K562 (cell line): ENCODE measurements around the gene MGST3. TPM values are rescaled to one million over a fixed set of nuclear protein-coding genes. Genes with fewer than 3 reads are reported as not detected.
A peak's percentile ranks its signal among the peaks of the same experiment; 100 is the strongest.

Experiments used
- ATAC-seq: fragments of 200-7000 bp; cut with Tn5 transposase; 3 replicates; pipeline ENCODE4 v1.9.1; 2020; ENCODE audit warnings: moderate library complexity
- BruUV-seq: library from RNA; stranded (reverse); fragments of 400-500 nt; replicated peaks from 2 replicates; lab custom pipeline; 2021; lab: Mats Ljungman, UMichigan
- CTCF ChIA-PET: fragments of 300-600 bp; formaldehyde crosslinking; extraction: SDS; loops from one replicate; lab custom pipeline; 2021; ENCODE audit warnings: low intra/inter-chr PET ratio; lab: Yijun Ruan, JAX
- POLR2A ChIA-PET: fragments of 300-600, 350-650 bp; sonication (Branson Sonifier 250); formaldehyde crosslinking; extraction: SDS; loops from one replicate; lab custom pipeline; 2021; ENCODE audit warnings: antibody characterized with exemption, inconsistent platforms; lab: Yijun Ruan, JAX
- DNase-seq, 4 experiments: peaks; one replicate each; pipeline versions ENCODE4 v3.0.0 to v3.0.0-alpha.2; 2011 to 2018; ENCODE audit warnings: low spot score in 3 of 4, mixed read lengths in 3 of 4; ENCODE audit errors: extremely low read depth in 1 of 4
- FAIRE-seq: peaks from 2 replicates; lab custom pipeline; 2011; peaks lifted over from hg19 to GRCh38; lab: Jason Lieb, UNC
- H2AFZ ChIP-seq: 2 replicates; pipeline ENCODE4 v1.6.0; 2011; ENCODE audit warnings: low read depth, low read length, control low read depth, inconsistent platforms
- H3K27ac ChIP-seq: fragments of 200-600 bp; 3 replicates; pipeline ENCODE4 v1.8.0; 2011; ENCODE audit warnings: low read depth, mild to moderate bottlenecking, control low read depth, inconsistent platforms, low read length, moderate library complexity, mixed read lengths; ENCODE audit errors: extremely low read depth
- H3K27me3 ChIP-seq, 2 experiments: fragments of 300-600 bp in 1 of 2; 2 replicates in 1 of 2; 3 replicates in 1 of 2; pipeline versions ENCODE4 v1.6.0 to v1.8.0; 2011; ENCODE audit warnings: inconsistent platforms in 2 of 2, low read length in 2 of 2, mild to moderate bottlenecking in 1 of 2, mixed read lengths in 1 of 2, moderate library complexity in 1 of 2; ENCODE audit not compliant: control insufficient read depth in 2 of 2, insufficient read depth in 2 of 2
- H3K36me3 ChIP-seq: fragments of 300-600 bp; 3 replicates; pipeline ENCODE4 v1.8.0; 2011; ENCODE audit warnings: mild to moderate bottlenecking, low read length, inconsistent platforms; ENCODE audit not compliant: control insufficient read depth, insufficient read depth
- H3K4me1 ChIP-seq, 2 experiments: fragments of 200-600 bp in 1 of 2; replicated peaks in 1 of 2; 2 replicates in 1 of 2; 3 replicates in 1 of 2; pipeline versions ENCODE4 v1.5.1 to v1.8.0; 2011; ENCODE audit warnings: inconsistent platforms in 2 of 2, low read length in 2 of 2, mild to moderate bottlenecking in 1 of 2, mixed read lengths in 1 of 2, moderate library complexity in 1 of 2; ENCODE audit not compliant: control insufficient read depth in 2 of 2, insufficient read depth in 2 of 2
- H3K4me2 ChIP-seq: 2 replicates; pipeline ENCODE4 v1.6.1; 2011; ENCODE audit warnings: low read length, control low read depth, inconsistent platforms, mixed read lengths; ENCODE audit not compliant: insufficient read depth
- H3K4me3 ChIP-seq: fragments of 200-600 bp; sonication (generic), shearing (Covaris generic); 2 replicates; pipeline ENCODE4 v1.5.1; 2016; ENCODE audit warnings: control low read depth, inconsistent platforms
- H3K79me2 ChIP-seq: fragments of 200-600 bp; 3 replicates; pipeline ENCODE4 v1.8.0; 2011; ENCODE audit warnings: low read length, inconsistent platforms; ENCODE audit not compliant: control insufficient read depth, insufficient read depth
- H3K9ac ChIP-seq, 2 experiments: 2 replicates each; pipeline versions ENCODE4 v1.6.0 to v1.6.1; 2011; ENCODE audit warnings: low read depth in 2 of 2, low read length in 2 of 2, control low read depth in 1 of 2, inconsistent platforms in 1 of 2, mild to moderate bottlenecking in 1 of 2, mixed read lengths in 1 of 2; ENCODE audit not compliant: insufficient read depth in 1 of 2
- H3K9me1 ChIP-seq: one replicate; pipeline ENCODE4 v1.6.0; 2011; ENCODE audit warnings: inconsistent platforms, mild to moderate bottlenecking, low read length, moderate library complexity; ENCODE audit not compliant: control insufficient read depth, insufficient read depth
- H3K9me3 ChIP-seq: replicated peaks from 2 replicates; pipeline ENCODE4 v1.5.1; 2011; ENCODE audit warnings: low read depth, low read length, inconsistent platforms; ENCODE audit not compliant: control insufficient read depth, insufficient read depth
- H4K20me1 ChIP-seq: replicated peaks from 2 replicates; pipeline ENCODE4 v1.6.1; 2011; ENCODE audit warnings: low read length, inconsistent platforms, mixed read lengths; ENCODE audit not compliant: control insufficient read depth, insufficient read depth
- CEBPB ChIP-seq: fragments of 450-650 bp; IDR thresholded peaks from 2 replicates; pipeline ENCODE4 v1.6.1; 2016; ENCODE audit warnings: missing genetic modification characterization, missing compliant biosample characterization
- WGBS: fragments of 100-300 bp; shearing (Covaris generic); methylation state at CpG from one replicate; pipeline ENCODE4 v1.1.6; 2016; ENCODE audit warnings: low coverage, mixed read lengths; ENCODE audit not compliant: insufficient coverage; ENCODE audit errors: missing lambda C conversion rate; 5-methylcytosine and 5-hydroxymethylcytosine counted together
- in situ Hi-C: fragments of 300-500 bp; cut with MboI; formaldehyde crosslinking; loops from 4 replicates; pipeline ENCODE4 v1.15.0; 2018; ENCODE audit warnings: inconsistent platforms, mixed read lengths
- intact Hi-C: fragments of 100-400 bp; cut with micrococcal nuclease; formaldehyde crosslinking; loops from 2 replicates; pipeline ENCODE4 v1.14.2; 2022
- polyA plus RNA-seq, 8 experiments: library from polyadenylated mRNA; depleted of rRNA in 4 of 8; stranded (reverse) in 5 of 8; unstranded in 3 of 8; fragments of >200 nt; fragmentation: Nextera tagmentation in 2 of 8; fragmentation: Illumina TruSeq in 1 of 8; extraction: Ambion mirVana in 2 of 8; extraction: Trizol in 1 of 8; gene quantifications; 2 replicates each; pipeline versions ENCODE4 v1.2.1 to v1.2.3, GENCODE V29; 2011 to 2014; ENCODE audit warnings: inconsistent platforms in 1 of 8, missing spikeins in 1 of 8
- total RNA-seq, 7 experiments: library from RNA; depleted of rRNA in 6 of 7; stranded (reverse); fragments of >200 nt in 6 of 7; fragmentation: Illumina TruSeq in 2 of 7; extraction: Trizol in 2 of 7; gene quantifications; 2 replicates each; pipeline versions ENCODE4 v1.2.1 to v1.2.3, GENCODE V29; 2011 to 2021; ENCODE audit warnings: low replicate concordance in 1 of 7
- TF ChIP-seq, protein P1 (sequence below): fragments of 450-650 bp; formaldehyde crosslinking; IDR thresholded peaks from 2 replicates; pipeline ENCODE4 v1.4.0; 2020; ENCODE audit warnings: mild to moderate bottlenecking

The MGST3 gene
- total and polyA plus RNA-seq, 9 of the 15 experiments (the other 6 are each of a cell fraction or from before 2014, with no cell fraction given) = 70.7 to 287 (median 105) TPM

DNA sequence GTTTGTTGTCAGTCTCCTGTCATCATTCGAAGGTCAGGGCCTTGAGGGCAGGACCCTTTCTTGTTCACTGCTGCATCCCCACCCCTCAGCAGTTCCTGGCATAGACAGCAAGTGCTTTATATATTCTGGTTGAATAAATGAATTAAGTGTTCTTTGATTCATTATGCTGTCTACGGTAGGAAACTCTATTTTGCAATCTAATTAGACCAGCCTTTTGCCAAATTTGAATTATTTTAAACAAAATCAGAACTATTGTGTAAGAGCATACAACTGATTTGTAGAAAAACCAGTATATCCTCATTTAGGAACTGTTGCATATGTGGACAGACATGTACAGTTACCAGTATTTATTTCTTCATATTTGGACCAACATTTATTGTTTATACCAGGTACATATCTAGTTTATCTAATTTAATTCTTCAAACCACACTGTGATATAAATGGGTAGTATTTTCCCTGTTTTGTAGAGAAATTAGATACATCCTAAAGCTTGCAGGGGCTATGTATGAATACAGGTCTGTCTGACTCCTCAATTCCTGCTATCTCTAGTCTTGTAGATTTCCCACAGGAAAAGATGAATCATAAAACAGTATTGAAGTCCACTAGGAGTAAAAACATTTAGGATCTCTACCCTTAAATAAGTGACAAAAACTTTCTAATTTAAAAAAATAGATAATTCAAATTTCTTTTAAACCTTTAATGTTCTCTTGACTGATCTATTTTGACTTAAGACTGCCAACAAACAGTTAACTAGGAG lies 10.4 kb downstream of the MGST3 start:
- TF ChIP-seq, protein P1, sequence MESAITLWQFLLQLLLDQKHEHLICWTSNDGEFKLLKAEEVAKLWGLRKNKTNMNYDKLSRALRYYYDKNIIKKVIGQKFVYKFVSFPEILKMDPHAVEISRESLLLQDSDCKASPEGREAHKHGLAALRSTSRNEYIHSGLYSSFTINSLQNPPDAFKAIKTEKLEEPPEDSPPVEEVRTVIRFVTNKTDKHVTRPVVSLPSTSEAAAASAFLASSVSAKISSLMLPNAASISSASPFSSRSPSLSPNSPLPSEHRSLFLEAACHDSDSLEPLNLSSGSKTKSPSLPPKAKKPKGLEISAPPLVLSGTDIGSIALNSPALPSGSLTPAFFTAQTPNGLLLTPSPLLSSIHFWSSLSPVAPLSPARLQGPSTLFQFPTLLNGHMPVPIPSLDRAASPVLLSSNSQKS = no peak
- peak; percentile 47; the same call in 1 of the 2 replicates for TF ChIP-seq CEBPB (tag)
- intact Hi-C loops (no loop called here), in situ Hi-C loops (no loop called here)
- Histone ChIP-seq H3K9ac (no peak overlapping the region), H3K27ac (no peak overlapping the region), H3K4me3 (no peak overlapping the region), H3K9me1 (peaks cover 7% of the 10 kb centered on the region), H4K20me1 (peaks cover 8% of the 10 kb centered on the region; the same call in 1 of the 2 replicates), H3K36me3 (peaks cover 2% of the 10 kb centered on the region; the same call in 1 of the 3 replicates), H3K9me3 (no peaks in the 10 kb centered on the region), H3K4me2 (no peak overlapping the region), H3K27me3 (no peaks in the 10 kb centered on the region), H3K4me1 (peaks cover 5 to 14% of the 10 kb centered on the region in 2 experiments; a peak in 3 of 5 replicates), H2AFZ (no peak overlapping the region), H3K79me2 (no peaks in the 10 kb centered on the region; the same call in 2 of the 3 replicates)
- CTCF ChIA-PET = no interaction called here
- ATAC-seq (no peak), DNase-seq (no peak), FAIRE-seq (no peak)
- no TSS peak for BruUV-seq
- 56% methylated on average over 2 of the region's 2 CpGs for WGBS
- POLR2A ChIA-PET = interaction anchor here (0.9 to 1.0 kb wide), 2 partner anchors 9 to 12 kb away, joined by 3 read pairs; no protein-coding TSS in a partner anchor
